H1 (cell line): ENCODE measurements around the gene MAOA.

Experiments used
- ATF2 ChIP-seq: IDR thresholded peaks from 2 replicates; pipeline ENCODE4 v1.6.1; 2012; ENCODE audit warnings: low read length, inconsistent platforms
- CEBPB ChIP-seq: IDR thresholded peaks from 2 replicates; pipeline ENCODE4 v1.6.1; 2012; ENCODE audit warnings: low read depth, low read length
- E2F6 ChIP-seq: IDR thresholded peaks from 2 replicates; pipeline ENCODE4 v1.6.1; 2012; ENCODE audit warnings: inconsistent platforms
- EP300 ChIP-seq, 2 experiments: IDR thresholded peaks; 1 replicate in 1 of 2; 2 replicates in 1 of 2; pipeline ENCODE4 v1.6.1; 2011 to 2012; ENCODE audit warnings: low read depth in 2 of 2, low read length in 2 of 2, mild to moderate bottlenecking in 2 of 2, borderline replicate concordance in 1 of 2, inconsistent platforms in 1 of 2, moderate library complexity in 1 of 2
- RAD21 ChIP-seq, 2 experiments: IDR thresholded peaks in 1 of 2; conservative IDR thresholded peaks in 1 of 2; 2 replicates each; pipeline ENCODE4 v1.6.1; 2011; ENCODE audit warnings: low read depth in 2 of 2, low read length in 2 of 2, improper control_type of control experiment in 1 of 2, inconsistent platforms in 1 of 2, mild to moderate bottlenecking in 1 of 2, moderate library complexity in 1 of 2
- SRF ChIP-seq: IDR thresholded peaks from 2 replicates; pipeline ENCODE4 v1.6.1; 2011; ENCODE audit warnings: mild to moderate bottlenecking, low read depth, low read length, moderate library complexity
- SUZ12 ChIP-seq: fragments of 200-600 bp; sonication (generic); IDR thresholded peaks from 2 replicates; pipeline ENCODE4 v1.6.1; 2012; ENCODE audit warnings: mild to moderate bottlenecking, inconsistent platforms, low read length, moderate library complexity, mixed read lengths
- TF ChIP-seq, protein P1 (sequence below), 3 experiments: IDR thresholded peaks; 1 replicate in 2 of 3; 2 replicates in 1 of 3; pipeline versions ENCODE4 v1.5.1 to v1.6.1; 2011; ENCODE audit warnings: low read length in 3 of 3, mild to moderate bottlenecking in 3 of 3, inconsistent platforms in 2 of 3, low read depth in 1 of 3, moderate library complexity in 1 of 3; ENCODE audit not compliant: insufficient read depth in 1 of 3; ENCODE audit errors: control extremely low read depth in 1 of 3

DNA sequence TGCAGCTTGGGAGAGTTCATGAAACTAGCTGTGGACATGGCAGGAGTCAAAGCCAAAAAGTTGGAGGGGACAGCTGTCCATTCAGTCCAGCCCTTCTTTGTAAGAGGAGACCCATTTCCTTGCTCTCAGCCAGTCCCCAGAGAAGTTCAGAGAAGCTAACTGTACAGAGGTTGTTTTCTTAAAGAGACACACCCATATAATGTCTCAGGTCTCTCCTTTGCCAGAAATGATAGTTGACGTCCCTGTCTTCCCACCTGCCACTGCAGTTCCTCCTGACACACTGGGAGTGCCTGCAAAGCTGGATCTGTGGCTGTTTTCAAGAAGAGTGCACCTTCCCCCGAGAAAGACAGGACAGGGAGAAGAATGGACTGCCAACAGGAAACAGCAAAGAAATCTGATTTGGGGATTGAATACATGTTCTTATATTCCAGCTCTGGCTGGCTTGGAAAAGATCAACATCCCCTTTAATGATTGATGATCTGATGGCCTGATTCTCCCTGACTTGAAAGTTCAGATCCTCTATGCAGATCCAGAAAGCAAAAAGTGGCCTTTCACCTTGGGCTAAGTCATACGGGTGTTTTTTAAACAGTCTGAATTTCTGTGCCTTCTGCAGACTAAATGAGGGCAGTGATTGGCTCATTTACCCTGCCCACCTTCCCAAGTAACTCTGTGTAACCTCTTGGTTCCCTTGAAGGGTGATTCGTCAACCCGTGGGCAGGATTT lies 87.2 kb downstream of the MAOA start:
- TF ChIP-seq RAD21 (IDR thresholded peaks at IDR 0.05 in 1 of 2, conservative IDR thresholded peaks at IDR 0.05 in 1 of 2; ENCODE audit: low read depth in 2 of 2, low read length in 2 of 2), result no peak
- TF ChIP-seq, protein P1, sequence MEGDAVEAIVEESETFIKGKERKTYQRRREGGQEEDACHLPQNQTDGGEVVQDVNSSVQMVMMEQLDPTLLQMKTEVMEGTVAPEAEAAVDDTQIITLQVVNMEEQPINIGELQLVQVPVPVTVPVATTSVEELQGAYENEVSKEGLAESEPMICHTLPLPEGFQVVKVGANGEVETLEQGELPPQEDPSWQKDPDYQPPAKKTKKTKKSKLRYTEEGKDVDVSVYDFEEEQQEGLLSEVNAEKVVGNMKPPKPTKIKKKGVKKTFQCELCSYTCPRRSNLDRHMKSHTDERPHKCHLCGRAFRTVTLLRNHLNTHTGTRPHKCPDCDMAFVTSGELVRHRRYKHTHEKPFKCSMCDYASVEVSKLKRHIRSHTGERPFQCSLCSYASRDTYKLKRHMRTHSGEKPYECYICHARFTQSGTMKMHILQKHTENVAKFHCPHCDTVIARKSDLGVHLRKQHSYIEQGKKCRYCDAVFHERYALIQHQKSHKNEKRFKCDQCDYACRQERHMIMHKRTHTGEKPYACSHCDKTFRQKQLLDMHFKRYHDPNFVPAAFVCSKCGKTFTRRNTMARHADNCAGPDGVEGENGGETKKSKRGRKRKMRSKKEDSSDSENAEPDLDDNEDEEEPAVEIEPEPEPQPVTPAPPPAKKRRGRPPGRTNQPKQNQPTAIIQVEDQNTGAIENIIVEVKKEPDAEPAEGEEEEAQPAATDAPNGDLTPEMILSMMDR (IDR thresholded peaks at IDR 0.05; ENCODE audit: control extremely low read depth in 1 of 3, insufficient read depth in 1 of 3, low read depth in 1 of 3, low read length in 3 of 3), result no peak
- no peak for TF ChIP-seq EP300 (IDR thresholded peaks at IDR 0.05; ENCODE audit: borderline replicate concordance in 1 of 2, low read depth in 2 of 2, low read length in 2 of 2)
- TF ChIP-seq E2F6, result no peak
- no peak for TF ChIP-seq CEBPB
- TF ChIP-seq SRF, result no peak
- no peak for TF ChIP-seq SUZ12
- no peak for TF ChIP-seq ATF2
